IMR-90 (cell line): ENCODE data around the gene MAPKAP1.

Experiments
- CEBPB ChIP-seq: IDR thresholded peaks from 2 replicates; pipeline ENCODE4 v1.6.1; 2012; ENCODE audit warnings: low read depth, low read length, improper control_type of control experiment
- FOS ChIP-seq: fragments of 150-350 bp; IDR thresholded peaks from 2 replicates; pipeline ENCODE4 v1.6.1; 2016; ENCODE audit warnings: low read depth, low read length
- MAZ ChIP-seq: IDR thresholded peaks from 2 replicates; pipeline ENCODE4 v1.6.1; 2012; ENCODE audit warnings: low read depth, mild to moderate bottlenecking, low read length, improper control_type of control experiment, moderate library complexity, borderline replicate concordance
- POLR2A ChIP-seq: IDR thresholded peaks from 2 replicates; pipeline ENCODE4 v1.6.1; 2012; ENCODE audit warnings: mild to moderate bottlenecking, low read depth, low read length
- RAD21 ChIP-seq: IDR thresholded peaks from 2 replicates; pipeline ENCODE4 v1.6.1; 2012; ENCODE audit warnings: low read length, improper control_type of control experiment
- SMC3 ChIP-seq: fragments of 150-350 bp; IDR thresholded peaks from 2 replicates; pipeline ENCODE4 v1.6.1; 2016; ENCODE audit warnings: low read depth, mild to moderate bottlenecking, antibody characterized with exemption, low read length, moderate library complexity
- USF2 ChIP-seq: fragments of 150-350 bp; IDR thresholded peaks from 2 replicates; pipeline ENCODE4 v1.6.1; 2017; ENCODE audit warnings: mild to moderate bottlenecking, antibody characterized with exemption, low read length, low read depth
- TF ChIP-seq, protein P1 (sequence below): conservative IDR thresholded peaks from 2 replicates; pipeline ENCODE4 v1.5.1; 2012; ENCODE audit warnings: mild to moderate bottlenecking, low read depth, low read length, improper control_type of control experiment

GRCh38 chr9:125438506-125439433 lies 268.2 kb downstream of the MAPKAP1 start:
- no peak for TF ChIP-seq POLR2A
- TF ChIP-seq, protein P1, sequence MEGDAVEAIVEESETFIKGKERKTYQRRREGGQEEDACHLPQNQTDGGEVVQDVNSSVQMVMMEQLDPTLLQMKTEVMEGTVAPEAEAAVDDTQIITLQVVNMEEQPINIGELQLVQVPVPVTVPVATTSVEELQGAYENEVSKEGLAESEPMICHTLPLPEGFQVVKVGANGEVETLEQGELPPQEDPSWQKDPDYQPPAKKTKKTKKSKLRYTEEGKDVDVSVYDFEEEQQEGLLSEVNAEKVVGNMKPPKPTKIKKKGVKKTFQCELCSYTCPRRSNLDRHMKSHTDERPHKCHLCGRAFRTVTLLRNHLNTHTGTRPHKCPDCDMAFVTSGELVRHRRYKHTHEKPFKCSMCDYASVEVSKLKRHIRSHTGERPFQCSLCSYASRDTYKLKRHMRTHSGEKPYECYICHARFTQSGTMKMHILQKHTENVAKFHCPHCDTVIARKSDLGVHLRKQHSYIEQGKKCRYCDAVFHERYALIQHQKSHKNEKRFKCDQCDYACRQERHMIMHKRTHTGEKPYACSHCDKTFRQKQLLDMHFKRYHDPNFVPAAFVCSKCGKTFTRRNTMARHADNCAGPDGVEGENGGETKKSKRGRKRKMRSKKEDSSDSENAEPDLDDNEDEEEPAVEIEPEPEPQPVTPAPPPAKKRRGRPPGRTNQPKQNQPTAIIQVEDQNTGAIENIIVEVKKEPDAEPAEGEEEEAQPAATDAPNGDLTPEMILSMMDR: no peak
- no peak for TF ChIP-seq USF2
- TF ChIP-seq FOS: no peak
- no peak for TF ChIP-seq SMC3
- no peak for TF ChIP-seq RAD21
- TF ChIP-seq CEBPB: no peak
- TF ChIP-seq MAZ: no peak
